Astrocyte (in vitro differentiated cells and primary cell): ENCODE data around the gene JAKMIP1. TPM values are rescaled to one million over a fixed set of nuclear protein-coding genes. Genes with fewer than 3 reads are reported as not detected.

Experiments
- DNase-seq: peaks from one replicate; pipeline ENCODE4 v3.0.0-alpha.2; 2010; ENCODE audit warnings: low read depth
- FAIRE-seq: peaks from 2 replicates; lab custom pipeline; 2011; peaks lifted over from hg19 to GRCh38; lab: Jason Lieb, UNC
- H2AFZ ChIP-seq: 2 replicates; pipeline ENCODE4 v1.6.0; 2012; ENCODE audit warnings: low read depth, low read length, inconsistent platforms
- H3K27ac ChIP-seq: 2 replicates; pipeline ENCODE4 v1.5.1; 2011; ENCODE audit warnings: low read depth, low read length, inconsistent platforms
- H3K27me3 ChIP-seq: 2 replicates; pipeline ENCODE4 v1.6.0; 2011; ENCODE audit warnings: low read length, inconsistent platforms; ENCODE audit not compliant: insufficient read depth
- H3K36me3 ChIP-seq: 2 replicates; pipeline ENCODE4 v1.5.1; 2011; ENCODE audit warnings: low read length, inconsistent platforms; ENCODE audit not compliant: insufficient read depth
- H3K4me1 ChIP-seq: 2 replicates; pipeline ENCODE4 v1.5.1; 2011; ENCODE audit warnings: low read length, inconsistent platforms; ENCODE audit not compliant: insufficient read depth
- H3K4me2 ChIP-seq: 2 replicates; pipeline ENCODE4 v1.6.0; 2012; ENCODE audit warnings: low read length, inconsistent platforms
- H3K4me3 ChIP-seq: 2 replicates; pipeline ENCODE4 v1.5.1; 2011; ENCODE audit warnings: low read depth, mild to moderate bottlenecking, low read length, inconsistent platforms; ENCODE audit not compliant: insufficient read depth
- H3K79me2 ChIP-seq: 2 replicates; pipeline ENCODE4 v1.6.0; 2012; ENCODE audit warnings: mild to moderate bottlenecking, low read length, inconsistent platforms; ENCODE audit not compliant: insufficient read depth
- H3K9ac ChIP-seq: 2 replicates; pipeline ENCODE4 v1.6.0; 2012; ENCODE audit warnings: mild to moderate bottlenecking, low read length, inconsistent platforms
- H3K9me3 ChIP-seq: 2 replicates; pipeline ENCODE4 v1.5.1; 2012; ENCODE audit warnings: low read depth, mild to moderate bottlenecking, low read length, inconsistent platforms; ENCODE audit not compliant: insufficient read depth
- H4K20me1 ChIP-seq: 2 replicates; pipeline ENCODE4 v1.6.0; 2012; ENCODE audit warnings: low read length, inconsistent platforms; ENCODE audit not compliant: insufficient read depth
- H3K27ac Mint-ChIP-seq: one replicate; pipeline ENCODE4 v1.8.0; 2021; ENCODE audit warnings: mild to moderate bottlenecking, mixed read lengths; ENCODE audit not compliant: unreplicated experiment
- H3K27me3 Mint-ChIP-seq: one replicate; pipeline ENCODE4 v1.8.0; 2021; ENCODE audit warnings: low read depth, mixed read lengths; ENCODE audit not compliant: unreplicated experiment
- H3K36me3 Mint-ChIP-seq: one replicate; pipeline ENCODE4 v1.8.0; 2021; ENCODE audit warnings: low read depth, mixed read lengths; ENCODE audit not compliant: unreplicated experiment
- H3K4me1 Mint-ChIP-seq: one replicate; pipeline ENCODE4 v1.8.0; 2021; ENCODE audit warnings: low read depth, mixed read lengths; ENCODE audit not compliant: unreplicated experiment
- H3K4me3 Mint-ChIP-seq: one replicate; pipeline ENCODE4 v1.8.0; 2021; ENCODE audit warnings: mild to moderate bottlenecking, moderate library complexity, mixed read lengths; ENCODE audit not compliant: unreplicated experiment
- H3K9me3 Mint-ChIP-seq: one replicate; pipeline ENCODE4 v1.8.0; 2021; ENCODE audit warnings: mild to moderate bottlenecking, mixed read lengths; ENCODE audit not compliant: unreplicated experiment
- CTCF ChIP-seq: IDR thresholded peaks from 2 replicates; pipeline ENCODE4 v1.5.1; 2011; ENCODE audit warnings: low read depth, mild to moderate bottlenecking, inconsistent platforms, low read length, moderate library complexity; ENCODE audit not compliant: insufficient read depth
- EZH2 ChIP-seq: IDR thresholded peaks from 2 replicates; pipeline ENCODE4 v1.6.1; 2012; ENCODE audit warnings: mild to moderate bottlenecking, low read length, inconsistent platforms; ENCODE audit not compliant: insufficient read depth
- total RNA-seq: library from RNA; stranded (reverse); gene quantifications from 2 replicates; pipeline ENCODE4 v1.2.1, GENCODE V29; 2021

Gene JAKMIP1
- total RNA-seq, 1 donor from 2014 or later, result 0.50 TPM

- Histone ChIP-seq H3K79me2 (no peaks in the 10 kb centered on the region), H2AFZ (no peak overlapping the region), H3K9ac (no peak overlapping the region), H3K27ac (no peak overlapping the region), H3K9me3 (no peaks in the 10 kb centered on the region), H3K27me3 (no peaks in the 10 kb centered on the region), H3K4me1 (no peaks in the 10 kb centered on the region), H3K4me3 (no peak overlapping the region), H3K36me3 (no peaks in the 10 kb centered on the region), H4K20me1 (no peaks in the 10 kb centered on the region), H3K4me2 (no peak overlapping the region)
- FAIRE-seq (no peak), DNase-seq (no peak)
- Mint-ChIP-seq H3K27me3 (peaks cover 51% of the 10 kb centered on the region), H3K4me3 (no peak overlapping the region), H3K27ac (no peak overlapping the region), H3K36me3 (no peaks in the 10 kb centered on the region), H3K9me3 (peaks cover 2% of the 10 kb centered on the region), H3K4me1 (no peaks in the 10 kb centered on the region)
- TF ChIP-seq CTCF, result no peak
- TF ChIP-seq EZH2, result no peak
These were observed 207.5 kb downstream of the JAKMIP1 start for GRCh38 chr4:5992828-5993321.

GRCh38 chr4:5992171-5992827, 208.1 kb downstream of the JAKMIP1 start:
- H3K4me1 ChIP-seq, result no peaks in the 10 kb centered on the region
- H3K27me3 ChIP-seq, result no peaks in the 10 kb centered on the region
- no peak overlapping the region for H3K4me2 ChIP-seq
- H3K36me3 ChIP-seq, result no peaks in the 10 kb centered on the region
- H3K9me3 ChIP-seq, result no peaks in the 10 kb centered on the region
- peaks cover 2% of the 10 kb centered on the region for H3K9me3 Mint-ChIP-seq
- H3K4me3 ChIP-seq, result no peak overlapping the region
- peaks cover 50% of the 10 kb centered on the region for H3K27me3 Mint-ChIP-seq
- H3K9ac ChIP-seq, result no peak overlapping the region
- TF ChIP-seq CTCF (no peak), EZH2 (no peak)
- no peaks in the 10 kb centered on the region for H4K20me1 ChIP-seq
- H3K79me2 ChIP-seq, result no peaks in the 10 kb centered on the region
- H2AFZ ChIP-seq, result no peak overlapping the region
- DNase-seq, result no peak
- H3K4me1 Mint-ChIP-seq, result no peaks in the 10 kb centered on the region
- no peak overlapping the region for H3K4me3 Mint-ChIP-seq
- no peak overlapping the region for H3K27ac Mint-ChIP-seq
- FAIRE-seq, result no peak
- H3K27ac ChIP-seq, result no peak overlapping the region
- no peaks in the 10 kb centered on the region for H3K36me3 Mint-ChIP-seq

- Mint-ChIP-seq H3K4me1 (no peaks in the 10 kb centered on the region), H3K36me3 (no peaks in the 10 kb centered on the region), H3K4me3 (no peak overlapping the region), H3K27ac (no peak overlapping the region), H3K9me3 (peaks cover 2% of the 10 kb centered on the region), H3K27me3 (peaks cover 41% of the 10 kb centered on the region)
- Histone ChIP-seq H3K9ac (no peak overlapping the region), H3K27ac (no peak overlapping the region), H3K4me2 (no peak overlapping the region), H3K36me3 (no peaks in the 10 kb centered on the region), H3K4me3 (no peak overlapping the region), H3K27me3 (no peaks in the 10 kb centered on the region), H3K4me1 (no peaks in the 10 kb centered on the region), H3K79me2 (no peaks in the 10 kb centered on the region), H2AFZ (no peak overlapping the region), H4K20me1 (no peaks in the 10 kb centered on the region), H3K9me3 (no peaks in the 10 kb centered on the region)
- no peak for FAIRE-seq
- TF ChIP-seq CTCF, result no peak
- no peak for TF ChIP-seq EZH2
- DNase-seq, result no peak
These were observed 208.9 kb downstream of the JAKMIP1 start for GRCh38 chr4:5991405-5991804.
